ENCODE measurements around the gene SPEG. TPM values are rescaled to one million over a fixed set of nuclear protein-coding genes. Genes with fewer than 3 reads are reported as not detected.

SPEG gene
- total and polyA plus RNA-seq, 2 of the 13 experiments (the other 11 are each of a cell fraction or from before 2014, with no cell fraction given): 0.18 to 0.24 TPM

- no peak; the same call in 1 of the 2 replicates for TF ChIP-seq ZNF333 (CRISPR knock-in tag; IDR thresholded peaks at IDR 0.05; ENCODE audit: borderline replicate concordance)
- no peak for TF ChIP-seq ZFYVE20 (CRISPR knock-in tag; IDR thresholded peaks at IDR 0.05; ENCODE audit: borderline replicate concordance, low read depth)
- no peak for TF ChIP-seq ATF7-NPFF (CRISPR knock-in tag; IDR thresholded peaks at IDR 0.05; ENCODE audit: low read depth)
- no peak for TF ChIP-seq ZNF160 (CRISPR knock-in tag; IDR thresholded peaks at IDR 0.05)
- TF ChIP-seq MAFG (CRISPR knock-in tag; IDR thresholded peaks at IDR 0.05): no peak
- TF ChIP-seq FOXK2 (IDR thresholded peaks at IDR 0.05): no peak; the same call in 1 of the 2 replicates
- TF ChIP-seq EZH2 (conservative IDR thresholded peaks at IDR 0.05; ENCODE audit: low read depth, low read length): 0 out of 2 replicates have a peak, but pooled peaks have one; percentile 83
- no peak for TF ChIP-seq ZNF280D (CRISPR knock-in tag; IDR thresholded peaks at IDR 0.05)
- no peak for TF ChIP-seq ZBTB4 (CRISPR knock-in tag; IDR thresholded peaks at IDR 0.05; ENCODE audit: borderline replicate concordance)
- TF ChIP-seq ZNF766 (CRISPR knock-in tag; IDR thresholded peaks at IDR 0.05; ENCODE audit: borderline replicate concordance): no peak
- TF ChIP-seq NFATC3 (CRISPR knock-in tag; IDR thresholded peaks at IDR 0.05): no peak
- no peak for TF ChIP-seq RERE (CRISPR knock-in tag; IDR thresholded peaks at IDR 0.05; ENCODE audit: low read depth)
- no peak for TF ChIP-seq CREB3 (CRISPR knock-in tag; IDR thresholded peaks at IDR 0.05)
- TF ChIP-seq ZNF44 (CRISPR knock-in tag; IDR thresholded peaks at IDR 0.05): no peak
- no peak for TF ChIP-seq KDM1A (CRISPR knock-in tag; IDR thresholded peaks at IDR 0.05)
Observed at GRCh38 chr2:219509780-219510511, 75.3 kb downstream of the SPEG start (continued).
